HCT116 (cell line): ENCODE results near the gene LRRC4C. TPM values are rescaled to one million over a fixed set of nuclear protein-coding genes. Genes with fewer than 3 reads are reported as not detected.

ENCODE experiments used
- ATAC-seq: fragments of 200-7000 bp; cut with Tn5 transposase; 2 replicates; pipeline ENCODE4 v1.9.1; 2020; ENCODE audit warnings: mild to moderate bottlenecking, moderate library complexity
- BruUV-seq: library from RNA; stranded (reverse); fragments of 400-500 nt; replicated peaks from 2 replicates; lab custom pipeline; 2021; lab: Mats Ljungman, UMichigan
- CTCF ChIA-PET: fragments of 300-600 bp; sonication (Branson Sonifier 250); formaldehyde crosslinking; loops from one replicate; lab custom pipeline; 2021; ENCODE audit warnings: antibody characterized with exemption; lab: Charles Lee
- POLR2A ChIA-PET: fragments of 300-600, 350-600 bp; sonication (Branson Sonifier 250); formaldehyde crosslinking; loops from one replicate; lab custom pipeline; 2021; ENCODE audit warnings: antibody characterized with exemption; lab: Charles Lee
- RAD21 ChIA-PET, 2 experiments: fragments of 300-600 bp; sonication (Branson Sonifier 250); formaldehyde crosslinking; loops; one replicate each; lab custom pipeline; 2023; ENCODE audit warnings: low total read pairs in 2 of 2; ENCODE audit not compliant: uncharacterized antibody in 2 of 2, unreplicated experiment in 2 of 2, low non-redundant PET in 1 of 2; lab: Charles Lee
- DNase-seq: peaks from one replicate; pipeline ENCODE4 v3.0.0-alpha.2; 2010; ENCODE audit warnings: low read depth, low spot score
- H2AFZ ChIP-seq: fragments of 200-600 bp; shearing (Covaris generic), sonication (generic); 2 replicates; pipeline ENCODE4 v1.6.1; 2017; ENCODE audit warnings: low read depth, mixed run types, mixed read lengths, antibody characterized with exemption, low read length; ENCODE audit not compliant: poor library complexity, severe bottlenecking
- H3K27ac ChIP-seq: 2 replicates; pipeline ENCODE4 v1.5.1; 2012; ENCODE audit warnings: low read depth, low read length
- H3K27me3 ChIP-seq: fragments of 200-600 bp; sonication (generic); 2 replicates; pipeline ENCODE4 v1.6.1; 2016; ENCODE audit warnings: mixed run types, low read length, mixed read lengths; ENCODE audit not compliant: insufficient read depth
- H3K36me3 ChIP-seq, 2 experiments: fragments of 200-500 bp in 1 of 2; fragments of 200-600 bp in 1 of 2; sonication (Bioruptor generic) in 1 of 2; sonication (generic) in 1 of 2; 2 replicates each; pipeline versions ENCODE4 v1.5.1 to v1.6.1; 2014 to 2016; ENCODE audit warnings: low read length in 2 of 2, inconsistent platforms in 1 of 2, mixed read lengths in 1 of 2, mixed run types in 1 of 2; ENCODE audit not compliant: insufficient read depth in 2 of 2, control insufficient read depth in 1 of 2
- H3K4me1 ChIP-seq, 2 experiments: fragments of 200-600 bp in 1 of 2; sonication (generic) in 1 of 2; 2 replicates each; pipeline versions ENCODE4 v1.5.1 to v1.6.1; 2012 to 2017; ENCODE audit warnings: low read length in 2 of 2, inconsistent platforms in 1 of 2, mild to moderate bottlenecking in 1 of 2, mixed read lengths in 1 of 2, mixed run types in 1 of 2, moderate library complexity in 1 of 2; ENCODE audit not compliant: insufficient read depth in 2 of 2, control insufficient read depth in 1 of 2
- H3K4me2 ChIP-seq: fragments of 200-600 bp; sonication (generic); 2 replicates; pipeline ENCODE4 v1.6.1; 2017; ENCODE audit warnings: mixed run types, low read length, mixed read lengths
- H3K4me3 ChIP-seq, 2 experiments: fragments of 200-600 bp in 1 of 2; sonication (generic) in 1 of 2; replicated peaks in 1 of 2; 2 replicates each; pipeline ENCODE4 v1.5.1; 2011 to 2016; ENCODE audit warnings: low read length in 2 of 2, control low read depth in 1 of 2, low read depth in 1 of 2, mild to moderate bottlenecking in 1 of 2, mixed read lengths in 1 of 2, mixed run types in 1 of 2
- H3K79me2 ChIP-seq: fragments of 200-600 bp; sonication (generic); 2 replicates; pipeline ENCODE4 v1.6.1; 2017; ENCODE audit warnings: mild to moderate bottlenecking, mixed run types, low read length, moderate library complexity, mixed read lengths; ENCODE audit not compliant: insufficient read depth
- H3K9ac ChIP-seq: fragments of 200-600 bp; sonication (generic); 2 replicates; pipeline ENCODE4 v1.6.1; 2016; ENCODE audit warnings: low read length, mixed read lengths
- H3K9me2 ChIP-seq: fragments of 200-600 bp; sonication (generic), shearing (Covaris generic); 2 replicates; pipeline ENCODE4 v1.6.1; 2017; ENCODE audit warnings: mixed run types, mild to moderate bottlenecking, moderate library complexity; ENCODE audit not compliant: insufficient read depth
- H3K9me3 ChIP-seq, 2 experiments: fragments of 200-500 bp in 1 of 2; fragments of 200-600 bp in 1 of 2; sonication (Bioruptor generic) in 1 of 2; sonication (generic) in 1 of 2; 2 replicates each; pipeline ENCODE4 v1.6.1; 2014 to 2017; ENCODE audit warnings: low read length in 2 of 2, mixed read lengths in 2 of 2, inconsistent platforms in 1 of 2, low read depth in 1 of 2, mild to moderate bottlenecking in 1 of 2, mixed run types in 1 of 2, moderate library complexity in 1 of 2; ENCODE audit not compliant: control insufficient read depth in 1 of 2, insufficient read depth in 1 of 2
- H4K20me1 ChIP-seq: fragments of 200-600 bp; sonication (generic), shearing (Covaris generic); 2 replicates; pipeline ENCODE4 v1.6.1; 2017; ENCODE audit warnings: mixed run types, mild to moderate bottlenecking, moderate library complexity; ENCODE audit not compliant: insufficient read depth
- CTCF ChIP-seq, 3 experiments: fragments of 200-600 bp in 1 of 3; sonication (generic) in 1 of 3; IDR thresholded peaks in 2 of 3; conservative IDR thresholded peaks in 1 of 3; 2 replicates each; pipeline ENCODE4 v1.5.1; 2012 to 2017; ENCODE audit warnings: low read depth in 2 of 3, low read length in 2 of 3, antibody characterized with exemption in 1 of 3, borderline replicate concordance in 1 of 3, control low read depth in 1 of 3, mild to moderate bottlenecking in 1 of 3, mixed read lengths in 1 of 3, mixed run types in 1 of 3, moderate library complexity in 1 of 3; ENCODE audit not compliant: insufficient read depth in 1 of 3
- EGR1 ChIP-seq: IDR thresholded peaks from 2 replicates; pipeline ENCODE4 v1.6.1; 2012; ENCODE audit warnings: low read depth
- POLR2A ChIP-seq: IDR thresholded peaks from 2 replicates; pipeline ENCODE4 v1.7.0; 2011; ENCODE audit warnings: borderline replicate concordance; ENCODE audit not compliant: insufficient read depth, insufficient read length; ENCODE audit errors: extremely low read depth
- POLR2AphosphoS5 ChIP-seq: IDR thresholded peaks from 2 replicates; pipeline ENCODE4 v1.6.1; 2011; ENCODE audit warnings: mild to moderate bottlenecking, low read depth, low read length, moderate library complexity
- RAD21 ChIP-seq: IDR thresholded peaks from 2 replicates; pipeline ENCODE4 v1.6.1; 2012; ENCODE audit warnings: low read depth, mild to moderate bottlenecking
- SRF ChIP-seq: IDR thresholded peaks from 2 replicates; pipeline ENCODE4 v1.6.1; 2012; ENCODE audit warnings: low read depth
- intact Hi-C: fragments of 100-400 bp; cut with micrococcal nuclease; formaldehyde crosslinking; loops from 2 replicates; pipeline ENCODE4 v1.10.0; 2022
- total RNA-seq: library from RNA; stranded (reverse); gene quantifications from one replicate; pipeline ENCODE4 v1.2.1, GENCODE V29; 2021; ENCODE audit not compliant: unreplicated experiment
- TF ChIP-seq, protein P1 (sequence below): IDR thresholded peaks from 2 replicates; pipeline ENCODE4 v1.6.1; 2011; ENCODE audit warnings: mild to moderate bottlenecking, low read length, moderate library complexity; ENCODE audit not compliant: insufficient replicate concordance; ENCODE audit errors: extremely low read depth

LRRC4C gene
- total RNA-seq, 1 experiment from 2014 or later = not detected

DNA sequence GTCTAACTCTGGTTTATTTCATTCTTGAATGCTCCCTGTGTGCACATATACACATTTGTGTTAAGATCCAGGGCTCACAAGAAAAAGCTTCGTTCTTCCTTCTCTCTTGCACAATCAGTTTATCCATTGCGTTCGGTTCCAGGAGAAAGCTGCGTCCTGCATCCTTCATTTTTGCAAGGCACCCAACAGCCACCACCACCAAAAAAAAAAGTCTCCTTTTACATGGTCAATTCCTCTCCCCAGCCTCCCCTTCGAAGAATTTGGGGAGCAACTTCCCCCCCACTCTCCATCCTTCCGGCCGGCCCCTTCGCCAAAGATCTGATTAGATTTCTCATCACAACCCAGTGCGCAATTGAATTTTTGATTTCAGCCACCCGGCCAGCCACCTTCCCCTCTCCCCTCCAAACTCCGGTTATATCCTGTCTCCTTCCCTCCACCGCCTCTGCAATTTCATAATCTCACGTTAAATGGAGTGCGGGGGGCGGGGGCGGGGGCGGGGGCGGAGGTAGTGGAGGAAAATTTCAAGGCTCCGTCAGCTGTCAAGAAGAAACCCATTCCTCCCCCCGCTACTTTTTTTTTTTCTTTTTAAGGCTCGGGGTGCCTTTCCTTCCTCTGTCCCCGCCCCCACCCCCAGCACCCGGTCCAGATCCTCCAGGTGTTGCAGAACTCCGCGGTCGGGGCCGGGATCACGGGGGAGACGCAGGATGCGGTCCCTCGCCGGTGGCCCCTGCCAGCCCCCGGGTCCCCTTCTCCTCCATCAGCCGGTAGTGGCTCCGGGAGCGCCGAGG is 1166.5 kb downstream of the LRRC4C start:
- CTCF ChIA-PET = no interaction called here
- DNase-seq = no peak
- Histone ChIP-seq H3K9ac (no peak overlapping the region), H3K27ac (no peak overlapping the region), H3K4me3 (no peak overlapping the region), H2AFZ (no peak overlapping the region), H3K79me2 (no peaks in the 10 kb centered on the region), H3K4me2 (no peak overlapping the region), H3K27me3 (no peaks in the 10 kb centered on the region), H3K9me3 (peaks cover 0 to 15% of the 10 kb centered on the region in 2 experiments; a peak in 2 of 4 replicates), H3K4me1 (no peaks in the 10 kb centered on the region), H4K20me1 (no peaks in the 10 kb centered on the region), H3K36me3 (no peaks in the 10 kb centered on the region), H3K9me2 (no peaks in the 10 kb centered on the region)
- POLR2A ChIA-PET = no interaction called here
- TF ChIP-seq, protein P1, sequence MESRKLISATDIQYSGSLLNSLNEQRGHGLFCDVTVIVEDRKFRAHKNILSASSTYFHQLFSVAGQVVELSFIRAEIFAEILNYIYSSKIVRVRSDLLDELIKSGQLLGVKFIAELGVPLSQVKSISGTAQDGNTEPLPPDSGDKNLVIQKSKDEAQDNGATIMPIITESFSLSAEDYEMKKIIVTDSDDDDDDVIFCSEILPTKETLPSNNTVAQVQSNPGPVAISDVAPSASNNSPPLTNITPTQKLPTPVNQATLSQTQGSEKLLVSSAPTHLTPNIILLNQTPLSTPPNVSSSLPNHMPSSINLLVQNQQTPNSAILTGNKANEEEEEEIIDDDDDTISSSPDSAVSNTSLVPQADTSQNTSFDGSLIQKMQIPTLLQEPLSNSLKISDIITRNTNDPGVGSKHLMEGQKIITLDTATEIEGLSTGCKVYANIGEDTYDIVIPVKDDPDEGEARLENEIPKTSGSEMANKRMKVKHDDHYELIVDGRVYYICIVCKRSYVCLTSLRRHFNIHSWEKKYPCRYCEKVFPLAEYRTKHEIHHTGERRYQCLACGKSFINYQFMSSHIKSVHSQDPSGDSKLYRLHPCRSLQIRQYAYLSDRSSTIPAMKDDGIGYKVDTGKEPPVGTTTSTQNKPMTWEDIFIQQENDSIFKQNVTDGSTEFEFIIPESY = no peak
- TF ChIP-seq SRF = no peak
- no peak for TF ChIP-seq CTCF (IDR thresholded peaks at IDR 0.05 in 2 of 3, conservative IDR thresholded peaks at IDR 0.05 in 1 of 3; ENCODE audit: borderline replicate concordance in 1 of 3, insufficient read depth in 1 of 3, low read depth in 2 of 3, low read length in 2 of 3)
- TF ChIP-seq EGR1 = no peak
- TF ChIP-seq POLR2A = no peak
- TF ChIP-seq POLR2AphosphoS5 = no peak
- no peak for TF ChIP-seq RAD21
- RAD21 ChIA-PET = no interaction called here
- no peak for ATAC-seq
- no TSS peak for BruUV-seq
- intact Hi-C loops = no loop called here
